SK-N-SH (cell line): Measurements from ENCODE around the gene PAX3.

Experiments
- GATA2 ChIP-seq: sonication (generic); formaldehyde crosslinking; IDR thresholded peaks from 2 replicates; pipeline ENCODE4 v1.5.0; 2020; ENCODE audit warnings: mild to moderate bottlenecking, missing genetic modification reagents
- POLR2AphosphoS5 ChIP-seq: IDR thresholded peaks from 2 replicates; pipeline ENCODE4 v1.6.1; 2012; ENCODE audit warnings: low read depth, low read length
- RAD21 ChIP-seq: IDR thresholded peaks from 2 replicates; pipeline ENCODE4 v1.6.1; 2012; ENCODE audit warnings: mild to moderate bottlenecking, low read length
- SIN3A ChIP-seq: IDR thresholded peaks from 2 replicates; pipeline ENCODE4 v1.6.1; 2012; ENCODE audit warnings: low read depth, mild to moderate bottlenecking, low read length, moderate library complexity, borderline replicate concordance

GRCh38 chr2:222322236-222322635 lies 23.4 kb upstream of the PAX3 start:
- TF ChIP-seq RAD21 (no peak), GATA2 (CRISPR knock-in tag) (no peak), POLR2AphosphoS5 (no peak), SIN3A (no peak)
